ENCODE measurements around the gene PCDHA11.
"Not testable (repeated sequence)": the region's sequence is repeated elsewhere in the genome, so short reads cannot be mapped to it uniquely, and the experiment has no call there.

The PCDHA11 gene

GRCh38 chr5:140868721-140869554, at the start of gene PCDHA11:
TSS of gene PCDHA11 (plus strand) at chr5:140868957. CDS start at chr5:140869104, 147 bp downstream.
- no peak for DNase-seq (ENCODE audit: low read depth)

GRCh38 chr5:140821375-140822280, 47.1 kb upstream of the PCDHA11 start, which contains the start of gene PCDHA5:
TSS of gene PCDHA5 (plus strand) at chr5:140821613.
- DNase-seq (ENCODE audit: low read depth): no peak

- DNase-seq (ENCODE audit: low read depth): no peak
Observed at GRCh38 chr5:140822281-140822629, 46.5 kb upstream of the PCDHA11 start.

- not testable (repeated sequence) for DNase-seq (ENCODE audit: low read depth)
Observed at GRCh38 chr5:140822969-140823368, 45.8 kb upstream of the PCDHA11 start.

- no peak for DNase-seq (ENCODE audit: low read depth)
Observed at GRCh38 chr5:140823475-140823874, 45.3 kb upstream of the PCDHA11 start.

- DNase-seq (ENCODE audit: low read depth): no peak
Observed at GRCh38 chr5:140827704-140828361, 40.9 kb upstream of the PCDHA11 start, which contains the start of gene PCDHA6. TSS of gene PCDHA6 (plus strand) at chr5:140827960. CDS start at chr5:140828092, 132 bp downstream.

- no peak for DNase-seq (ENCODE audit: low read depth)
Observed at GRCh38 chr5:140828362-140828737, 40.4 kb upstream of the PCDHA11 start.

- DNase-seq (ENCODE audit: low read depth): not testable (repeated sequence)
Observed at GRCh38 chr5:140829511-140830501, 39.0 kb upstream of the PCDHA11 start.

GRCh38 chr5:140833993-140834392, 34.8 kb upstream of the PCDHA11 start, which contains the start of gene PCDHA7:
TSS of gene PCDHA7 (plus strand) at chr5:140834269. CDS start at chr5:140834384, 115 bp downstream.
- no peak for DNase-seq (ENCODE audit: low read depth)

GRCh38 chr5:140834439-140835008, 34.2 kb upstream of the PCDHA11 start:
- not testable (repeated sequence) for DNase-seq (ENCODE audit: low read depth)

- DNase-seq (ENCODE audit: low read depth): no peak
Observed at GRCh38 chr5:140835622-140836510, 32.9 kb upstream of the PCDHA11 start.

- no peak for DNase-seq (ENCODE audit: low read depth)
Observed at GRCh38 chr5:140840978-140841962, 27.5 kb upstream of the PCDHA11 start, which contains the start of gene PCDHA8. TSS of gene PCDHA8 (plus strand) at chr5:140841187. CDS start at chr5:140841322, 135 bp downstream.

GRCh38 chr5:140842798-140843733, 25.7 kb upstream of the PCDHA11 start:
- DNase-seq (ENCODE audit: low read depth): no peak

GRCh38 chr5:140848139-140849102, 20.3 kb upstream of the PCDHA11 start, which contains the start of gene PCDHA9:
TSS of gene PCDHA9 (plus strand) at chr5:140848382. CDS start at chr5:140848496, 114 bp downstream.
- DNase-seq (ENCODE audit: low read depth): not testable (repeated sequence)

GRCh38 chr5:140849831-140850634, 18.7 kb upstream of the PCDHA11 start:
- DNase-seq (ENCODE audit: low read depth): not testable (repeated sequence)
